Panc1 (cell line): ENCODE data around the gene VTN. TPM values are rescaled to one million over a fixed set of nuclear protein-coding genes. Genes with fewer than 3 reads are reported as not detected.

ENCODE experiments used
- ATAC-seq: fragments of 200-7000 bp; cut with Tn5 transposase; 2 replicates; pipeline ENCODE4 v1.9.1; 2020; ENCODE audit warnings: mild to moderate bottlenecking, moderate library complexity
- BruUV-seq: library from RNA; stranded (reverse); fragments of 400-500 nt; replicated peaks from 2 replicates; lab custom pipeline; 2021; lab: Mats Ljungman, UMichigan
- CTCF ChIA-PET: fragments of 300-600 bp; sonication (Branson Sonifier 250); formaldehyde crosslinking; loops from one replicate; lab custom pipeline; 2022; ENCODE audit warnings: antibody characterized with exemption; lab: Charles Lee
- POLR2A ChIA-PET: fragments of 300-600 bp; sonication (Branson Sonifier 250); formaldehyde crosslinking; loops from one replicate; lab custom pipeline; 2022; ENCODE audit warnings: antibody characterized with exemption; lab: Charles Lee
- DNase-seq: peaks from one replicate; pipeline ENCODE4 v3.0.0-alpha.2; 2010; ENCODE audit warnings: low read depth, low spot score
- H3K27ac ChIP-seq: 2 replicates; pipeline ENCODE4 v1.5.1; 2011; ENCODE audit warnings: mild to moderate bottlenecking, low read length, inconsistent platforms
- H3K27me3 ChIP-seq: fragments of 200-500 bp; sonication (Bioruptor generic); 2 replicates; pipeline ENCODE4 v1.6.0; 2014; ENCODE audit warnings: low read length, inconsistent platforms; ENCODE audit not compliant: control insufficient read depth, insufficient read depth
- H3K36me3 ChIP-seq: fragments of 200-500 bp; sonication (Bioruptor generic); 2 replicates; pipeline ENCODE4 v1.5.1; 2014; ENCODE audit warnings: inconsistent platforms, mild to moderate bottlenecking, low read length, moderate library complexity; ENCODE audit not compliant: control insufficient read depth, insufficient read depth
- H3K4me1 ChIP-seq: 2 replicates; pipeline ENCODE4 v1.5.1; 2011; ENCODE audit warnings: inconsistent platforms, mild to moderate bottlenecking, low read length, moderate library complexity; ENCODE audit not compliant: control insufficient read depth, insufficient read depth
- H3K4me3 ChIP-seq, 2 experiments: 2 replicates each; pipeline ENCODE4 v1.5.1; 2011 to 2012; ENCODE audit warnings: low read depth in 2 of 2, low read length in 2 of 2, mild to moderate bottlenecking in 2 of 2, inconsistent platforms in 1 of 2, moderate library complexity in 1 of 2
- H3K9me3 ChIP-seq: fragments of 200-500 bp; sonication (Bioruptor generic); 2 replicates; pipeline ENCODE4 v1.5.1; 2014; ENCODE audit warnings: low read depth, mild to moderate bottlenecking, inconsistent platforms, low read length, moderate library complexity; ENCODE audit not compliant: control insufficient read depth, insufficient read depth
- CTCF ChIP-seq: fragments of 450-650 bp; IDR thresholded peaks from 2 replicates; pipeline ENCODE4 v1.5.1; 2017; ENCODE audit warnings: mild to moderate bottlenecking
- POLR2AphosphoS5 ChIP-seq: IDR thresholded peaks from 2 replicates; pipeline ENCODE4 v1.6.1; 2012; ENCODE audit warnings: mild to moderate bottlenecking, low read depth, low read length, moderate library complexity
- REST ChIP-seq, 2 experiments: IDR thresholded peaks; 2 replicates each; pipeline ENCODE4 v1.6.1; 2011 to 2012; ENCODE audit warnings: low read depth in 2 of 2, control low read depth in 1 of 2, low read length in 1 of 2, mild to moderate bottlenecking in 1 of 2, moderate library complexity in 1 of 2; ENCODE audit not compliant: insufficient read depth in 1 of 2
- SIN3A ChIP-seq: IDR thresholded peaks from 2 replicates; pipeline ENCODE4 v1.6.1; 2012; ENCODE audit warnings: low read depth, mild to moderate bottlenecking, low read length, moderate library complexity, borderline replicate concordance; ENCODE audit not compliant: insufficient read depth
- TCF7L2 ChIP-seq: IDR thresholded peaks from 2 replicates; pipeline ENCODE4 v1.6.1; 2011; ENCODE audit warnings: mild to moderate bottlenecking, low read depth, low read length, inconsistent platforms
- in situ Hi-C: cut with HindIII; loops from 2 replicates; pipeline ENCODE4 v1.10.0; 2016; ENCODE audit warnings: low sequenced_read_pairs, low pct_unique_long_range_greater_than_20kb
- intact Hi-C: fragments of 100-400 bp; cut with micrococcal nuclease; formaldehyde crosslinking; loops from one replicate; pipeline ENCODE4 v1.10.0; 2022; ENCODE audit not compliant: unreplicated experiment
- total RNA-seq: library from RNA; stranded (reverse); gene quantifications from one replicate; pipeline ENCODE4 v1.2.1, GENCODE V29; 2021; ENCODE audit not compliant: unreplicated experiment

The VTN gene
- total RNA-seq, 1 experiment from 2014 or later = 2.3 TPM

GRCh38 chr17:28369684-28370034 is 448 bp downstream of the VTN start:
- Histone ChIP-seq H3K27me3 (no peaks in the 10 kb centered on the region), H3K36me3 (no peaks in the 10 kb centered on the region), H3K4me3 (no peak overlapping the region), H3K27ac (no peak overlapping the region; the same call in 1 of the 2 replicates), H3K9me3 (no peaks in the 10 kb centered on the region), H3K4me1 (peaks cover 27% of the 10 kb centered on the region)
- ChIA-PET POLR2A (interaction anchor here (0.6 to 1.0 kb wide), 4 partner anchors 12 to 156 kb away, joined by 3 to 5 read pairs (median 4); partner anchors contain the start of gene POLDIP2), CTCF (no interaction called here)
- in situ Hi-C loops (no loop called here), intact Hi-C loops (no loop called here)
- ATAC-seq = no peak
- no peak; the same call in 1 of the 2 replicates for TF ChIP-seq CTCF
- TF ChIP-seq SIN3A = no peak
- no peak for TF ChIP-seq REST (IDR thresholded peaks at IDR 0.05; ENCODE audit: insufficient read depth in 1 of 2, low read depth in 2 of 2, low read length in 1 of 2)
- TF ChIP-seq TCF7L2 = no peak
- no peak for TF ChIP-seq POLR2AphosphoS5
- DNase-seq = no peak
- BruUV-seq = no TSS peak

- H3K27ac ChIP-seq = no peak overlapping the region
- POLR2A ChIA-PET = interaction anchor here (0.8 kb wide), 1 partner anchor 112 kb away, joined by 3 read pairs; no protein-coding TSS in a partner anchor
- DNase-seq = no peak
- no TSS peak for BruUV-seq
- H3K9me3 ChIP-seq = no peaks in the 10 kb centered on the region
- TF ChIP-seq POLR2AphosphoS5 (no peak), CTCF (no peak), SIN3A (no peak), REST (IDR thresholded peaks at IDR 0.05; ENCODE audit: insufficient read depth in 1 of 2, low read depth in 2 of 2, low read length in 1 of 2) (no peak)
- in situ Hi-C loops = no loop called here
- H3K4me3 ChIP-seq = no peak overlapping the region
- intact Hi-C loops = no loop called here
- peaks cover 27% of the 10 kb centered on the region for H3K4me1 ChIP-seq
- ATAC-seq = no peak
- CTCF ChIA-PET = no interaction called here
- H3K36me3 ChIP-seq = no peaks in the 10 kb centered on the region
- H3K27me3 ChIP-seq = no peaks in the 10 kb centered on the region
Measured at GRCh38 chr17:28368915-28369683, 1.0 kb downstream of the VTN start.
